Astrocyte (in vitro differentiated cells and primary cell): ENCODE measurements around the gene CDH23.

ENCODE experiments used
- EZH2 ChIP-seq: IDR thresholded peaks from 2 replicates; pipeline ENCODE4 v1.6.1; 2012; ENCODE audit warnings: mild to moderate bottlenecking, low read length, inconsistent platforms; ENCODE audit not compliant: insufficient read depth
- TF ChIP-seq, protein P1 (sequence below): IDR thresholded peaks from 2 replicates; pipeline ENCODE4 v1.5.1; 2011; ENCODE audit warnings: low read depth, mild to moderate bottlenecking, inconsistent platforms, low read length, moderate library complexity; ENCODE audit not compliant: insufficient read depth

DNA sequence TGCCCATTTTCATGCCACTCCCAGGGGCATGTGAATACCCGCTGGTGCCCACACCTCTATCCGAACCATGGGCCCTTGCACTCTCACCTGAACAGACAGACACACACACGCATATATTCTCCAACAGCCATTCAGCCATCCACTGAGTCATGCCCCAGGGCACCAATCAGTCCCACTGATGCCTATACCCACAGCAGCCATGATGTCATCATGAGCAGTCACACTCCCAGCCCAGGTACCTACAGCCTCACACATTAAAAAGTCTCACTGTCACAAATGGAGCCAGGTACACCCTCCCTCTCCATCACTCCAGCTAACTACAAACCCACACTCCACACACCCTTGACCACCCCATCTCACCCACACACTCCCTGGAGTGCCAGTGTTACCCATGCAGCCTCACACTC lies 364.4 kb downstream of the CDH23 start:
- TF ChIP-seq, protein P1, sequence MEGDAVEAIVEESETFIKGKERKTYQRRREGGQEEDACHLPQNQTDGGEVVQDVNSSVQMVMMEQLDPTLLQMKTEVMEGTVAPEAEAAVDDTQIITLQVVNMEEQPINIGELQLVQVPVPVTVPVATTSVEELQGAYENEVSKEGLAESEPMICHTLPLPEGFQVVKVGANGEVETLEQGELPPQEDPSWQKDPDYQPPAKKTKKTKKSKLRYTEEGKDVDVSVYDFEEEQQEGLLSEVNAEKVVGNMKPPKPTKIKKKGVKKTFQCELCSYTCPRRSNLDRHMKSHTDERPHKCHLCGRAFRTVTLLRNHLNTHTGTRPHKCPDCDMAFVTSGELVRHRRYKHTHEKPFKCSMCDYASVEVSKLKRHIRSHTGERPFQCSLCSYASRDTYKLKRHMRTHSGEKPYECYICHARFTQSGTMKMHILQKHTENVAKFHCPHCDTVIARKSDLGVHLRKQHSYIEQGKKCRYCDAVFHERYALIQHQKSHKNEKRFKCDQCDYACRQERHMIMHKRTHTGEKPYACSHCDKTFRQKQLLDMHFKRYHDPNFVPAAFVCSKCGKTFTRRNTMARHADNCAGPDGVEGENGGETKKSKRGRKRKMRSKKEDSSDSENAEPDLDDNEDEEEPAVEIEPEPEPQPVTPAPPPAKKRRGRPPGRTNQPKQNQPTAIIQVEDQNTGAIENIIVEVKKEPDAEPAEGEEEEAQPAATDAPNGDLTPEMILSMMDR: no peak
- TF ChIP-seq EZH2: no peak
